AG04449 (cell line): Measurements from ENCODE around the gene OR2T1.
"Not testable (repeated sequence)": the region's sequence is repeated elsewhere in the genome, so short reads cannot be mapped to it uniquely, and the experiment has no call there.

Source experiments
- CTCF ChIA-PET: fragments of 350-600 bp; formaldehyde crosslinking; extraction: SDS; loops from one replicate; lab custom pipeline; 2021; ENCODE audit warnings: antibody characterized with exemption; lab: Yijun Ruan, JAX
- POLR2A ChIA-PET: fragments of 400-600, 350-600 bp; formaldehyde crosslinking; extraction: SDS; loops from one replicate; lab custom pipeline; 2020; ENCODE audit warnings: antibody characterized with exemption, inconsistent platforms; lab: Yijun Ruan, JAX
- DNase-seq: peaks from one replicate; pipeline ENCODE4 v3.0.0-alpha.2; 2010; ENCODE audit warnings: low read depth, low spot score
- H3K4me3 ChIP-seq: 2 replicates; pipeline ENCODE4 v1.5.1; 2011; ENCODE audit warnings: low read depth, mild to moderate bottlenecking, control low read depth, low read length

The OR2T1 gene

DNA sequence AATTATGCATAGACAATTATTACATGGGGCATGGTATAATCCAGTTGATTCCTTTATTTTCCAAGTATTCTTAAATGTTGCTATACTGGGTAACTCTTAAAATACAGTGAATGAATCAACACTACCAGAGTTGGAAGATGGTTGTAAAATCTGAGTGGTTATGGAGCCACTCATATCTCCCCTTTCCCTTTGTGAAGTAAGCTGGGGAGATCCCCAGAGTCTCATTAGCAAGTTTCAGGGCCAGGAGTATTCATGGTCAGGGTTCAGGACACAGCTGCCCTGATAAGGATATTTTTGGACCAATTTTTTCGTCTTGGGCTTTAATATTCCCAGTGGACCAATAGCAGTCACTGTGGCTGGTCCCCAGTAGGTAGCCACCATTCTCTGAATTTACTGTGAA is 35.8 kb downstream of the OR2T1 start:
- CTCF ChIA-PET, H3K4me3 ChIP-seq, POLR2A ChIA-PET, DNase-seq: not testable (repeated sequence)

DNA sequence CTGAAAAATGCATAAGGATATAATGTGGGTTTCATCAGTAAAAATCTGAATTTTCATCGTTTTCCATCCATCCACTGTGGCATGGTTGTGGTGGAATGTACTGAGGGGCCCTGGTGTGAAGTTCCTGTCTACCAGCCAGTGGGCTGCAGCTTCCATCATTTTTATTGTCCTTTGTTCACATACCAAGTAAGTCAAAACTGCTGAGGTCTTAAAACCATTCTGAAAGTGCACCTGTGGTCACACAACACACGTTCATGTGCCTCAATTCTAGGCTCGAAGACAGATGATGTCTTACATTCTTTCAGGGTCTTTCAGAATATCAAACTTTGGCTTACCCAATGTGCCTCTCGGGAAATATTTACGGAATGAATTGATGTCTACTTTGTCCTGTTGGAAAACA is 36.4 kb downstream of the OR2T1 start:
- DNase-seq, CTCF ChIA-PET, H3K4me3 ChIP-seq, POLR2A ChIA-PET: not testable (repeated sequence)

DNA sequence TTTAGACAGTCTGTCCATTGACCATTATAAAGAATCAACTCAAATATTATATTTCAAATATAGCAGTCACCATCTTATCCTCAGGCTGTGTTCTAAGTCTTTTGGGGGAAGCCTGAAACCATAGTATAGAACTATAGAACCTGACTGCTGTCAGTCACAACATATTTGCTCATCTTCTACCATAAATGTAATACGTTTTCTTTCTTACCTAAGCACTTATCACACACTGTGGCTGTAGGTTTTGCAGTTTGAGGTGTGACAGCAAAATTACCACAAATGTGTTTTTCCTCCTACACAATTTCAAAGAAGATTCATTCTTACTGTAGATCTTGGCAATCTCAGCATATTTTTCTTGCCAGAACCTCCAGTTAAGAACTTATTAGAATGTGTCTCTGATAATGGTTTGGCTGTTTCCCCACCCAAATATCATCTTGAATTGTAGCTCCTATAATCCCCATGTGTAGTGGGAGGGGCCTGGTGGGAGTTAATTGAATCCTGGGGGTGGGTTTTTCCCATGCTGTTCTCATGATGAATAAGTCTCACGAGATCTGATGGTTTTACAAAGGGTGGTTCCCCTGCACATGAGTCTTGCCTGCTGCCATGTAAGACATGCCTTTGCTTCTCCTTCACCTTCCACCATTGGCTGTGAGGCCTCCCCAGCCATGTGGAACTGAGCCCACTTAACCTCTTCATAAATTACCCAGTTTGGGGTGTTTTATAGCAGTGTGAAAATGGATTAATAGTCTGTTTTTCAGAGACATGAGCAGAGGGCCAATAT is 39.8 kb downstream of the OR2T1 start:
- CTCF ChIA-PET, DNase-seq, POLR2A ChIA-PET, H3K4me3 ChIP-seq: not testable (repeated sequence)

DNA sequence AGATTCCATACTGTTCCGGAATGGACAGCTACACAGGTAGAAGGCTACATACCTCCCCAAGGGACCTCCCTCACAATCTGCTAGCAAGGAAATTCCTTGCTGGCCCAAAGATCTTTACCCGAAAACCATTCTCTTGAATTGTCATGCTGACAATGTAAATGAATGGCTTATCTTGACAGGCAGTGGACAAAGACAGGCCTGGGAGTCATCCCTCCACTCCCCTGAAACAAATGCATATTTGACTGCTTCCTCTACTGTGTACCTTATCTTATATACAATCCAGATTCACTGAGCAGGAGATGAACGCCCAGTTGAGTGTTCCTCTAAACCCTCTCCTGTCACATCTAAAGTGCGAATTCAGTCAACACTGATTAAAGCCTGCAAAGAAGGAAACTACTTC is 41.8 kb downstream of the OR2T1 start:
- CTCF ChIA-PET, POLR2A ChIA-PET: not testable (repeated sequence)

DNA sequence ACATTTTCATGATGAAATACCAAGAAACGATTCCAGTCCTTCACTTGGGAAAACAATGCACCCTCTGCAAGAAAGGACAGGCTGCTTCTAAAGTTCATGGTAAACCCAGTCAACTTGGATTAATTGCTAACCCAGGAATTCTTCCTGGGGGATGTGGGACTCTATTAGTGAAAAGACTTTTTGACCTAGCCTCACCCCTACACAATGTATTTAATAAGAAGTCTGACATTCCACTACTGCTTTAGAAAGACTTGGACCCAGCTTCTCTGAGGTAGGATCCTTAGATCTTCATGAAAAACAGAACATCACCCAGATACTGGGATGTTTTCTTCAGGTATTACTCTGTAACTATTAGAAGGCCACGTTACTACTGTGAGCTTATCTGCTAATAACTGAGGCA is 42.6 kb downstream of the OR2T1 start, which contains the start of gene OR2T2:
Gene OR2T2 (plus strand): TSS at position 239 of the 400 bp plus-strand sequence. CDS start 7,161 bp downstream, outside the sequence.
- DNase-seq, POLR2A ChIA-PET, H3K4me3 ChIP-seq, CTCF ChIA-PET: not testable (repeated sequence)

More for the DNA sequence above, 41.8 kb downstream of the OR2T1 start:
- not testable (repeated sequence) for H3K4me3 ChIP-seq, DNase-seq

DNA sequence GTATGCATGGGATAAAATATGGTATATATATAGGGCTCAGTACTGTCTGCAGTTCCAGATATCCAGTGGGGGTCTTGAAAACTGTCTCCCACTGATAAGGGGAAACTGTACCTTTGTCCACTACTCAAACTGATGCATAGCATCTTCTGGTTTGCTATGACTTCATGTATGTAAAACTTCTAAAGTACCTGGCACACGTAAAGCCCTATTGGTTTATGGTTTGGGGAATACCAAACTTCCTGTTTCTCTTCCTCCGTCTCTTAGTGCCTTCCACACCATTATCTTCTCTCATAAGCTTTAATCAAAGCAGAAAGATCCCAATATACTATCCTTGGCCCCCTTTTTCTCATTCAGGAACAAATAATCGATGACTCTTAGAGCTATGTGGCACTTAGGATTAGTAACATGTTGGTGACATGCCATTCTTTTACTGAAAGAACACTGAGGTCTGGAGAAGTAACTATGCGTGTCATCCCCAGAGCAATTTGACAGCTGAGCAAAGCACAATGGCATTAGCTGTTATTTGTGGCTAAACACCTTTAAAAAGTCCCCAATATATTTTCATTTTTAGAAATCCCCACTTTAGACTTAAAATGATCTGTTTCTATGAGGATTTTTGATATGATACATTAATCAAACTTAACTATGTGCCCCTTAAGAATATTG is 45.7 kb downstream of the OR2T1 start:
- CTCF ChIA-PET, DNase-seq, H3K4me3 ChIP-seq, POLR2A ChIA-PET: not testable (repeated sequence)

DNA sequence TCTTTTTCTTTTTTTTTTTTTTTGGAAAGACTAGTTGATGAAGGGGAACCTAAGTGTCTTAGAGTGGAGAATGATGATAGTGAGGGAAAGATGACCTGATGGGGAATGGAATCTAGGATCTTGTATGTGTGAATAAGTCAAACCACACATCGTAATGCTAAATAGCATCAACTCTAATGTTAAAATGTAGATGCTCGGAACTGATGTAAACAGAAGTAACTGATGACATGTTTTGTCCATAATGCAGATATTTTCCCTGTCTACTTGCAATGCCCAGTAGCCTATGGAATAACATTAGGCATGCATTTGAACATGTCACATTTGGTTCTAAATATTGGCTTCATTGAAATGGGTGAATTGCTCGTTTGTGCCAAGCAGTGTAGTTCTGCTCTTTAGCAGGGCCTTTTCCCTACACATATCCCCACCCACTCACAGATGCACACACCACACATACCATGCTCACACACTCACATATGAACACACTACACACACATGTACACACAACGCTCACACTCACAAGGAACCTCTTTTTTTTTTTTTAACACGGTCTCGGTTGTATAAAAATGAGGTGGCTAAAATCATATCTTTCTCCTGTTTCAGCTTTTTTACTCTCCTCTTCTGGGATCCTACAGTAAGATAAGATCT is 47.1 kb downstream of the OR2T1 start:
- DNase-seq, CTCF ChIA-PET, POLR2A ChIA-PET, H3K4me3 ChIP-seq: not testable (repeated sequence)

DNA sequence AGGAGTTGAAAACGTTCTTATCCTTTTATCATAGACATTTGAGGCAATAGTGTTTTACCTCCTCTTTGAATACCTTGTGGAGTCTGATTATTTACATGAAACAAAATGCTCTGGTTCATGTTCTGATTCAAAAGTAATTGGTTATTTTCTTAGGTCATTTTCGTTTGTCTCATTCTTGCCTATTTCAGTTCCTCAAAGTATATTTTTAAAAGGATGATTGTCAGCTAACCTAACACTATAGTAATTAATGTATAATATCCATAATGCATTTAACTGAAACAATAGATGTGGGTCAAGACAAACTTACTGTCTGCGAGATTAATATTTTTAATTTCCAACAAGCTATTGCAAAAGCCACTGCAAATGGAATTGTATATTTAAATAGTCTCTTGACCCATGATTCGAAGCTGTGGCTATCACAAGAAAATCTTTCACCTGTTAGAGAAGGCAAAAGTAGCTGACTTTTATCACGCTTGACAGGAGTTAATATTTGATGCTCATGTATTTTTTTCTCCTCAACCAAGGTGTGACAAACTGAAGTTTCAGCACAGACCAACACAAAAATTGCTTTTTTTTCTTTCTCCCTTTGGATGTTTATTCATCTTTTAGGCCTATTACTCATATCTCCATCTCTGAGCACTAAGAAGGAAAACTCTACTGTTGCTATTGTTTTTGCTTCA is 47.8 kb downstream of the OR2T1 start:
- DNase-seq, POLR2A ChIA-PET, CTCF ChIA-PET: not testable (repeated sequence)

DNA sequence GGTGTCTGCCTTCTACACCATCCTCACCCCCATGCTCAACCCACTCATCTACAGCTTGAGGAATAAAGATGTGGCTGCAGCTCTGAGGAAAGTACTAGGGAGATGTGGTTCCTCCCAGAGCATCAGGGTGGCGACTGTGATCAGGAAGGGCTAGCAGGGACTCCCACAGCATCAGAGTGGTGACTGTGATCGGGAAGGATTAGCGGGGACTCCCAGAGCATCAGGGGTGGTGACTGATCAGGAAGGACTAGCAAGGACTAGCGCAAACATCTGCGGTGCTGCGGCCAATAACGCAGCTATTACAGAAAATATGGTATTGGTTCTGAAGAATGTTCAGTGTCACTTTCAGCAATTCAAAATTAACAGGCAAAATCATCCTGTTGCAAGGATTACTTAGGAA is 50.8 kb downstream of the OR2T1 start:
- POLR2A ChIA-PET, DNase-seq, CTCF ChIA-PET, H3K4me3 ChIP-seq: not testable (repeated sequence)

More for the DNA sequence above, 47.8 kb downstream of the OR2T1 start:
- not testable (repeated sequence) for H3K4me3 ChIP-seq

DNA sequence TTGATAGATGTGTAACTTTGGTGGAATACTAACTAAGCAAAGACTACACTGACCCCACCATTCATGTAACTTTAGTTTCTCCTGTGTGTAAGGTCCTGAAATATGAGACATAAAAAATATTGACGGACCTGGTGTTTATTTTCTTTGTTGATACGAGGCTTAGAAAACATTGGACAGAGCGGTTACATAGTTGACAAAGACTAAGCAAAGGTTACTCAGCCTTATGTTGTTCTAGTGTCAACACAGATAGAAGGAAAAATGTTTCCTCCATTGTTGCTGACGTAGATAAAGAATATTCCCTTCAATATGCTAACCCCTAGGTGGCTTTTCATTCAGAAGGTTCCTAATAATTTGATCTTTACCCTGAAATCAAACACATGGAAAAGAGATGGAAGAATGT is 52.2 kb downstream of the OR2T1 start:
- CTCF ChIA-PET, H3K4me3 ChIP-seq, POLR2A ChIA-PET, DNase-seq: not testable (repeated sequence)

DNA sequence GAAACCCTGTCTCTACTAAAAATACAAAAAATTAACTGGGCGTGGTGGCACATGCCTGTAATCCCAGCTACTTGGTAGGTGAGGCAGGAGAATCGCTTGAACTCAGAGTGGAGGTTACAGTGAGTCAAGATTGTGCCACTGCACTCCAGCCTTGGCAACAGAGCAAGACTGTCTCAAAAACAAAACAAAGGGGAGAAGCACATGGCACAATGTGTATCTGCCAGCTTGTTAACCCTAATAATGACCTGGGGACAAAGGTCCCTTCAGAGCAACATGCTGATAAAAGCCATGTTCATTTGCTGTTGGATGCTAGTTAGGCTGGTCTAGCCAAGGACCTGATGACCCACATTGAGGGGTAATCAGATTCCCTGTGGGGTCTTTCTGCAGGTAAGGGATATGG is 53.8 kb downstream of the OR2T1 start:
- DNase-seq, POLR2A ChIA-PET, CTCF ChIA-PET, H3K4me3 ChIP-seq: not testable (repeated sequence)
